WERI-Rb-1 (cell line): ENCODE results near the gene FGL2.

Experiments used
- DNase-seq: peaks from one replicate; pipeline ENCODE4 v3.0.0-alpha.2; 2020
- H3K27ac ChIP-seq: fragments of 250-450 bp; sonication (Bioruptor Pico); 2 replicates; pipeline ENCODE4 v1.5.1; 2020; ENCODE audit warnings: mild to moderate bottlenecking, moderate library complexity
- H3K27me3 ChIP-seq: fragments of 250-450 bp; sonication (Bioruptor Pico); 2 replicates; pipeline ENCODE4 v1.5.1; 2021; ENCODE audit warnings: mild to moderate bottlenecking, low read depth, moderate library complexity; ENCODE audit not compliant: insufficient read depth, severe bottlenecking
- H3K36me3 ChIP-seq: fragments of 250-450 bp; sonication (Bioruptor Pico); 2 replicates; pipeline ENCODE4 v1.5.1; 2020; ENCODE audit warnings: mild to moderate bottlenecking, moderate library complexity
- H3K4me3 ChIP-seq: 2 replicates; pipeline ENCODE4 v1.5.1; 2011; ENCODE audit warnings: low read depth, mild to moderate bottlenecking, control low read depth, low read length
- H3K9me3 ChIP-seq: fragments of 250-450 bp; sonication (Bioruptor Pico); 2 replicates; pipeline ENCODE4 v1.5.1; 2021; ENCODE audit warnings: mild to moderate bottlenecking, moderate library complexity; ENCODE audit not compliant: severe bottlenecking
- TF ChIP-seq, protein P1 (sequence below): IDR thresholded peaks from 2 replicates; pipeline ENCODE4 v1.5.1; 2011; ENCODE audit warnings: low read depth, mild to moderate bottlenecking, control low read depth, inconsistent platforms, low read length

Gene FGL2

DNA sequence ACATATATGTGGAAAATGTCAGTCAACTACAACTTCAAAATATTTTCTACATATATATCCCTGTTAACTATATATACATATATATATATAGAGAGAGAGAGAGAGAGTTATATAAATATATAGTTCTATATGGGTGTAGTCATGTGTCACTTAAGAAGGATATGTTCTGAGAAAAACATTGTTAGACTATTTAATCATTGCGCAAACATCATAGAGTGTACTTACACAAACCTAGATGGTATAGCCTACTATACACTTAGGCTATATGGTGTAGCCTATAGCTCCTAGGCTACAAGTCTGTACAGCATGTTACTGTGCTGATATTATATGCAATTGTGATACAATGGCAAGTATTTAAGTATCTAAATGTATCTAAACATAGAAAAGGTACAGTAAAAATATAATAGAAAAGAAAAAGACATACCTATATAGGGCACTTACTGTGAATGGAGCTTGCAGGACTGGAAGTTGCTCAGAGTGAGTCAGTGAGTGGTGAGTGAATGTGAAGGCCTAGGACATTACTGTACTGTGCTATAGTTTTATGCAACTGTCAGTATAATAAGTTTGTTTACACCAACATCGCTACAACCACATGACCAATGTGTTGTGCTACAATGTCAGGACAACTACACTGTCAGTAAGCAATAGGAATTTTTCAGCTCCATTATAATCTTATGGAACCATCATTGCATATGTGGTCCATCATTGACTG, 18.0 kb upstream of the FGL2 start:
- Histone ChIP-seq H3K4me3 (no peak overlapping the region), H3K27ac (no peak overlapping the region), H3K9me3 (peaks cover 2% of the 10 kb centered on the region), H3K27me3 (no peaks in the 10 kb centered on the region), H3K36me3 (no peaks in the 10 kb centered on the region)
- TF ChIP-seq, protein P1, sequence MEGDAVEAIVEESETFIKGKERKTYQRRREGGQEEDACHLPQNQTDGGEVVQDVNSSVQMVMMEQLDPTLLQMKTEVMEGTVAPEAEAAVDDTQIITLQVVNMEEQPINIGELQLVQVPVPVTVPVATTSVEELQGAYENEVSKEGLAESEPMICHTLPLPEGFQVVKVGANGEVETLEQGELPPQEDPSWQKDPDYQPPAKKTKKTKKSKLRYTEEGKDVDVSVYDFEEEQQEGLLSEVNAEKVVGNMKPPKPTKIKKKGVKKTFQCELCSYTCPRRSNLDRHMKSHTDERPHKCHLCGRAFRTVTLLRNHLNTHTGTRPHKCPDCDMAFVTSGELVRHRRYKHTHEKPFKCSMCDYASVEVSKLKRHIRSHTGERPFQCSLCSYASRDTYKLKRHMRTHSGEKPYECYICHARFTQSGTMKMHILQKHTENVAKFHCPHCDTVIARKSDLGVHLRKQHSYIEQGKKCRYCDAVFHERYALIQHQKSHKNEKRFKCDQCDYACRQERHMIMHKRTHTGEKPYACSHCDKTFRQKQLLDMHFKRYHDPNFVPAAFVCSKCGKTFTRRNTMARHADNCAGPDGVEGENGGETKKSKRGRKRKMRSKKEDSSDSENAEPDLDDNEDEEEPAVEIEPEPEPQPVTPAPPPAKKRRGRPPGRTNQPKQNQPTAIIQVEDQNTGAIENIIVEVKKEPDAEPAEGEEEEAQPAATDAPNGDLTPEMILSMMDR = no peak
- DNase-seq = no peak

DNA sequence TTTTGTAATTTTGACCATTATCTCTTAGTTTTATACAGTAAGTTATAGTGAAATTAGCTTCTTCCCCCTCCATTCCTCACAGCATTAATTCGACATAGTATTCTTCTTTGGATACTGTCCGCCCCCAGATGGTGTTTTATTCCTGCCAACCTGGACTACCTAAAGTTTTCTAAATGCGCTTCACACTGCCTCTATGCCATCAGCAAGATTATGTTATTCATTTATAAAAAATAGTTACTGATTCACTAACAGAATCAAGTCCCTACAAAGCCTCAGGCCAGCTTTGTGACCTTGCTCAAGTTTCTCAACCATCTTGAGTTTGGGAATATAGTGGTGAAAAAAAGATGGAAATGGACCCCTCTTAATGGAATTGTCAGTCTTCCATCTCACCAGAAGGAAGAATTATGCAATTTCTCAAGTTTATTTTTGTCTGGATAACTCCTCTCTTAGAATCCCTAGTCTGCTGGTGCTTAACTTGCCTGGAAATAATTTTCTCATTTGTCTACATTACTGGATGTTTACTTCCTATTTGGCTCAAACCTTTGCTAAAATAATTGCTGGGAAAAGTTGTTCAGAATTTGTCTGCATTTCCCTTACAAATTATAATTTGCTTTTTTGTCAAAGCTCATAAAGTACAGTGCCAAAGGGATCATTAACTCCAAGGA, 16.7 kb upstream of the FGL2 start:
- Histone ChIP-seq H3K36me3 (no peaks in the 10 kb centered on the region), H3K9me3 (peaks cover 2% of the 10 kb centered on the region), H3K27ac (no peak overlapping the region), H3K4me3 (no peak overlapping the region), H3K27me3 (no peaks in the 10 kb centered on the region)
- TF ChIP-seq, protein P1 = no peak
- no peak for DNase-seq

DNA sequence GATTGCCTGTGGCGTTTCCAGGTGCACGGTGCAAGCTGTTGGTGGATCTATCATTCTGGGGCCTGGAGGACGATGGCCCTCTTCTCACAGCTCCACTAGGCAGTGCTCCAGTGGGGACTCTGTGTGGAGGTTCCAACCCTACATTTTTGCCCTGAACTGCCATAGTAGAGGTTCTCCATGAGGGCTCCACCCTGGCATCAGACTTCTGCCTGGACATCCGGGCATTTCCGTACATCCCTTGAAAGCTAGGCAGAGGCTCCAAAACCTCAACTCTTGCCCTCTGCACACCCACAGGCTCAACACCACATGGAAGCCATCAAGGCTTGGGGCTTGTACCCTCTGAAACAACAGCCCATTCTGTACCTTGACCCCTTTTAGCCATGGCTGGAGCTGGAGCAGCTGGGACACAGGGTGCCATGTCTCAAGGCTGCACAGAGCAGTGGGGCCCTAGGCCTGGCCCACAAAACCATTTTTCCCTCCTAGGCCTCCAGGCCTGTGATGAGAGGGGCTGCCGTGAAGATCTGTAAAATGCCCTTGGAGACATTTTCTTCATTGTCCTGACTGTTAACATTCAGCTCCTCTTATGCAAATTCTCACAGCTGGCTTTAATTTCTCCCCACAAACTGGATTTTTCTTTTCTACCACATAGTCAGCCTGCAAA, 10.0 kb upstream of the FGL2 start:
- Histone ChIP-seq H3K27ac (no peak overlapping the region), H3K4me3 (no peak overlapping the region), H3K9me3 (peaks cover 5% of the 10 kb centered on the region), H3K36me3 (no peaks in the 10 kb centered on the region), H3K27me3 (no peaks in the 10 kb centered on the region)
- DNase-seq = no peak
- TF ChIP-seq, protein P1 = no peak

DNA sequence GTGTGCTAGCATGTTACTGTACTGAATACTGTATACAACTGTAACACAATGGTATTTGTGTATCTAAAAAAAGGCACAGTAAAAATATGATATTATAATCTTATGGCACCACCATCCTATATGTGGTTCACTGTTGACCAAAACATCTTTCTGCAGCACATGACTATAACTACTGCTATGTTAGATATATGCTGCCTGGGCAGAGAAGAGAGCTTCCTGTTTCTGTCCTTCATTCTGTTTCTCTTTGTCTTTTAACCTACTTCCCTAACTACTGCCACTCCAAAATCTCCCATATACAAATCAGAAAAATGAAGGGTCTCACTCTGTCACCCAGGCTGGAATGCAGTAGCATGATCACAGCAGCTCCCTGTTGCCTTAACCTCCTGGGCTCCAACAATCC, 8.8 kb upstream of the FGL2 start:
- Histone ChIP-seq H3K4me3 (no peak overlapping the region), H3K27ac (no peak overlapping the region), H3K27me3 (no peaks in the 10 kb centered on the region), H3K36me3 (no peaks in the 10 kb centered on the region), H3K9me3 (peaks cover 5% of the 10 kb centered on the region)
- DNase-seq = no peak
- TF ChIP-seq, protein P1 = no peak

DNA sequence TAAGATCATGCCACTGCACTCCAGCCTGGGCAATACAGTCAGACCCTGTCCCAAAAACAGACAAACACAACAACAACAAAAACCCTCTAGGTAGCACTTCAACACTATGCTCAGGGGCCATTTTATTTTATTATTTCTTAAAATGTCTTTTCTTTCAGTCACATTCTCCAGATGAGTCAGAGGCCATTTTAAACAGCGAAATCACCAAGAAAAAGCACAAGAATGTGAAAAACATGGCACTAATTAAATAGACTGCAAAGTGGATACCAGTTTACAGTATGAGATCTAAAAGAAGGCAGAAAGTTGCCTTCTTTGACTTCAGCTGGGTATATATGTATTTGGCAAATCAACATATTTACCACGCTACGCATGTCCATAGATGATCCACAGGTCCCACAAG, 6.1 kb upstream of the FGL2 start:
- no peak overlapping the region for H3K27ac ChIP-seq
- H3K9me3 ChIP-seq = peaks cover 5% of the 10 kb centered on the region
- no peak overlapping the region for H3K4me3 ChIP-seq
- DNase-seq = no peak
- no peaks in the 10 kb centered on the region for H3K27me3 ChIP-seq
- H3K36me3 ChIP-seq = no peaks in the 10 kb centered on the region
- TF ChIP-seq, protein P1 = no peak
